ENCODE data around the gene DDX54.
"Not testable (repeated sequence)": the region's sequence is repeated elsewhere in the genome, so short reads cannot be mapped to it uniquely, and the experiment has no call there.

Gene DDX54

DNA sequence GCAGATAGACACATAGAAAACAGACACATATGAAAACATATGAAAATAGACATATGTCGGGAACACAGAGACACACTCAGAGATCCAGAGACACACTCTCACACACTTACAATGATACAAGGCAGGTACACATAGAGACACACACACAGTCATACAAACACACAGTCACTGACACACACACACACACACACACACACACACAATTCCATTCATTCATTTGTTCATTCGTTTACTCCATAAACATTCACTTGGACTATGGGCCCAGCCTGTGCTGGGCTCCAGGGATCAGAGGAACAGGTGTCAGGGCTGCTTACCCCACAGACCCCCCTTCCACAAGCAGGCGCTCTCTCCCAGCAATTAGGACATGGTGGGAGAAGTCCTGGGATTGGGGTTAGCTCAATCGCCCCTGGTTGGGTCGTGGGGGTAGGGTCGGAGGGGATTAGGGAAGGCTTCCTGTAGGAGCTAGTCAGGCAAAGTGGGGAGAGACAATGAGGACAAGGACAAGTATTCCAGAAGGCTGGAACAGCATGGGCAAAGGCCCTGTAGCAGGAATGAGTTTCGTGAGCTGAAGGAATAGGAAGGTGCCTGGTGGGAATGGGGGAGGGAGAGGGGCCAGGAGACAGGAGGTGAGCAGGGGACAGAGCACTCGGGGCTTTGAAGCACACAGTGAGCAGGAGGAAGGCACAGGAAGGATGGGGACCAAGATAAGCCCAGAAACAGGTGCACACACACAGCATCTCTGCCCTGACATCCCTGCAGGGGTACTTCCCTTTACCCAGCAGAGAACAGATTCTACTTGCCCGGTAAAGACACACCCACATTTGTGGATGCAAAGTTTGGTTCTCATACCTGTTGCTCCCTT, 56.2 kb downstream of the DDX54 start:
- in situ Hi-C loops (cut with MboI; ENCODE audit: low sequenced_read_pairs): no loop called here

- in situ Hi-C loops (cut with MboI; ENCODE audit: low sequenced_read_pairs): no loop called here
Observed at GRCh38 chr12:113127791-113128199, 57.5 kb downstream of the DDX54 start.

- in situ Hi-C loops (cut with MboI; ENCODE audit: low sequenced_read_pairs): no loop called here
Observed at GRCh38 chr12:113120670-113121370, 64.5 kb downstream of the DDX54 start.

DNA sequence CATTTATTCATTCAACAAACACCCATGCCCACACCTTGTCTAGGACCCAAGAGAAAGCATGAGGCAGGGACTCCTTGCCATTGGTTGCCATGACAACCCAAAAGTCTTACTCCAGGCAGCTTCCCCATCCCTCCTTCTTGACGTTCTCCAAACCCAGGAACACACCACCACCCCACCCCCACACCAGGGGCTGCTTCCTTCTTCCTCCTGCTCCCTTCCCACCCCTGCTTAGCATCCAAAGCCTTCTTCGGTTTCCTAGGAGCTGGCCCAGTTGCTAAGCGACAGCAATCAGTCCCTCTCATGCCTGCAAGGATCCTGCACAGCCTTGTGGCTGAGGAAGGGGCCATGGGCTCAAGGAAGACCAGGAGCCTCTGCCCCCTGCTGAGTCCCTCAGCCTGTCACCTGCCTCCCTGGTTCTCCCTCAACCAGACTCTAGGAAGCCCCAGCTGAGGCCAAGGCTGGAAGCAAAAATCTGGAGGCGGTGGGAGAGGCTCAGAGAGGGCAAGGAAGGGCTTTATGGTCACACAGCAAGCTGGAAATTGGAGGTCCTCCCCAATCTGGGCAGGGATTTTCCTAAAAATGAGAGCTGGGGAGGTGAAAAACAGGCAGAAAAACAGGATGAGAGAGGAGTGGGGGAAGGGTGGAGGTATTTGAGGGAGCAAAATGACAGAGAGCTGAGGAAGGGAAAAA, 65.2 kb downstream of the DDX54 start:
- in situ Hi-C loops (cut with MboI; ENCODE audit: low sequenced_read_pairs): no loop called here

GRCh38 chr12:113118142-113118541, 67.1 kb downstream of the DDX54 start:
- in situ Hi-C loops (cut with MboI; ENCODE audit: low sequenced_read_pairs): no loop called here

DNA sequence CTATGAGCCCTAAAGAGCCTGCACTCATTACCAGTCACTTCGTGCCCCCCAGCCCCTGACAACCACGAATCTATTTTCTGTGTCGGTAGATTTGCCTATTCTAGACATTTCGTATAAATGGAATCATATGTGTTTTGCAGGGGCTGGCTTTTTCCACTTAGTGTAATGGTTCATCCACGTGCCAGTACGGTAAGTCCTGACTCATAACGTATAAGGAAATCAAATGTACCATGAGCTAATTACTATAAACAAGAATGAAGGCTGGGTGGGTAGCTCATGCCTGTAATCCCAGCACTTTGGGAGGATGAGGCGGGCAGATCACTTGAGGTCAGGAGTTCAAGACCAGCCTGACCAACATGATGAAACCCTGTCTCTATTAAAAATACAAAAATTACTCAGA, 67.6 kb downstream of the DDX54 start:
- in situ Hi-C loops (cut with MboI; ENCODE audit: low sequenced_read_pairs): not testable (repeated sequence)

- in situ Hi-C loops (cut with MboI; ENCODE audit: low sequenced_read_pairs): no loop called here
Observed at GRCh38 chr12:113116875-113117274, 68.4 kb downstream of the DDX54 start.

DNA sequence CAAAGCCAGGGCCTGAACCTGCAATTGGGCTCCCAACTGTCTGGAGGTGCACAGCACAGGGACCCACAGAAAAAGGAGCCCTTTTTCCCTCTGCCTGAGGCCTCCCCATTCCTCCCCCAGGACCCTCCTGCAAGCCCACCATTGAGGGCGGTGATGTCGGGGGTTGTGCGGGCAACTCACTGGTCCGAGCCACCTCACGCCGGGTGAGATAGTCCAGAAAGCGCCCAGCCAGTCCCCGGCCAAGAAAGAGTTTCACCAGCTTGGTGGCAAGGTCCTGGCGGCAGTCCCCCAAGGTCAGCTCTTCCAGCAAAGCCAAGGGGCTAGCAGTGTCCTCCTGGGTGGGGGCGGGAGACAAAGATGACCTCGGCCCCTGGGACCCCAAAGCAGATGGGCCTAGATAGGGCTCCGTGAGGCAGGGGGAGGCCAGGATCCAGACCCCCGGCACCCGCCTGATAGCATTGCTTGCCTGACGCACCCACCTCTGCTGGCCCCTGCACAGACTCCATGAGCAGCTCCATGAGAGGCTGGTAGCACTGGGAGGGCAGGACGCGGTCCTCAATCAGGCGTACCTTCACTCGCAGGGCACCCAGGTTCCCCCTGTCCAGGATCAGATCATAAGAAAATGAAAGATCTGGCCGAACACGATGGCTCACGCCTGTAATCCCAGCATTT, 69.7 kb downstream of the DDX54 start:
- in situ Hi-C loops (cut with MboI; ENCODE audit: low sequenced_read_pairs): no loop called here

DNA sequence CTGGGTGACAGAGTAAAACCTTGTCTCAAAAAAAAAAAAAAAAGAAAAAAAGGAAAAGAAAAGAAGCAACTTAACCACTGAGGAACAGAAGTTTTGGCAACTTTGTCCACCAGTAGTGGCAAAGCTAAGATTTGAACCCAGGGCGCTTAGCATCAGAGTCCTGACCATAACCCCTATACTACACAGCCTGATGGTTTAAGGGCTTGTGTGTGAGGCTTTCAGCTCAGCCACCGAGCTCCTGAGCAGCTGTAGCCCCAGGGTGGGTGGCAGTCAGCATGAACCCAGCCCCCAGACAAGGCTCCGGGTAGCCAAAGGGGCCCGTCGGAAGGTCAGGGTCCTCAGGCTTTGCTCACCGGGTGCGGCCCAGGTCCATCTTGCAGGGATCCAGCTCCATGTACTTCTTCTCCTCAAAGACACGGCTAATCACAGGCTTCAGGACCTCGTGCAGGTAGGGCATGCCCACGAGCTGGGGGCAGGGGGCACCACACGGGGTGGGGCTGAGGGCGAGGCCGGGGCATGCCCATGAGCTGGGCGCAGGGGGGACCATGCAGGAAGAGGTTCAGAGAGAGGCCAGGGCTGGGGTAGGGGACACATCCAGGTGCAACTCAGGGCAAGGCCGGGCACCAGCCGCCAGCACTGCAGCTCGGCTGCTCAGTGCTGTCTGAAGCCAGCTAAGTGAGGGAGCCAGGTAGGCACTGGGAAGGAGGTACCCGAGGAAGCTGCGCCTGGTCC, 70.7 kb downstream of the DDX54 start:
- in situ Hi-C loops (cut with MboI; ENCODE audit: low sequenced_read_pairs): no loop called here

DNA sequence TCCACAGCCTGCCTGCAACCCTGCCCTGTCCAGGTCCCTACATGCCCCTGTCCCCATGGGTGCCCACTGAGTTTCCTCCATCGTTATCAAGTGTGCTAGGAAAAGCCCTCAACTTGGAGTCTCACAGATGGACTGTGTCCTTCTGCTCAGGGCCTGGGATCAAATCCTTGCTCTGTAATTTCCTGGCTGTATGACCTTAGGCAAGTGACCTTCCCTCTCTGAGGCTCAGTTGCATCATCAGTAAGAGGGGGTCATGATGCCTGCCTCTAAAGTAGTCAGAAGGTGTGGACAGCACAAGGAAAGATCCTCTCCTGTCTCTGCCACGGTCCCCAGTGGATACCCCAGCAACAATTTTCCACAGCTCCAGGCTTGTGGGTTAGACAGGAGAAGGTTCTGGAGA, 71.9 kb downstream of the DDX54 start:
- in situ Hi-C loops (cut with MboI; ENCODE audit: low sequenced_read_pairs): no loop called here

- in situ Hi-C loops (cut with MboI; ENCODE audit: low sequenced_read_pairs): no loop called here
Observed at GRCh38 chr12:113112043-113112899, 73.0 kb downstream of the DDX54 start.

- in situ Hi-C loops (cut with MboI; ENCODE audit: low sequenced_read_pairs): no loop called here
Observed at GRCh38 chr12:113111247-113111646, 74.0 kb downstream of the DDX54 start.

DNA sequence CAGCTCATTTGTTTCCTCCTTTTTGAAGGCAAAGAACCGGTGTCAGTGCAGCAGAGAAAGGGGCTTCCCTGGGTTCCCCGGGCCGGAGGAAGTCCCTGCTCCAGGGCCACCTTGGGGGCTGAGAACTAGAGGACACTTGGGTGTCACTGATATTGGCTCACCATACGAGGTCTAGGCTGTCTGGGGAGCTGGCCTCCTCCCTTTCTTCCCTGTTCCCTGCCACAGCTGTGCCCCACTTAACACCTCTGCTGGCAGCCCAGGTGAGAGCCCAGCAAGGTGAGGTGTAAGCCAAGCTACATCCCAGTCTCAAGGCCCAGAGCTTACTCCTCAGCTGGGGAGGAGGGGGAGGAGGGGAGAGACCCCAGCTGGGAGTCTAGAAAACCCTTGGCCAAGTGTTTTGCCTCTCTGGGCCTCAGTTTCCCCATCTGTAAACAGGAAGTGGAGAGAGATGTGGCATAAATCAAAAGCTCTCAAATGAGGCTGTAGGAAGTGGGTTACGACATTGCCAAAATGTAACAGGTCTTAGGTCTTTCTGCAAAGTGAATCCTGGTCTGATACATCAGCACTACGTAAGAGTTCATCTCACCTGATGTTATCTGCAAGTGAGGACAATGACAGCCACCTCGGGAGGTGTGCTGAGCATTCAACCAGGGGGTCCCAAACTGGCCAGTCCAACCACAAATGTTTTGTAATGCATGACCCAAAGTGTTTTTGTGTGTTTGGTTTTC, 75.2 kb downstream of the DDX54 start:
- in situ Hi-C loops (cut with MboI; ENCODE audit: low sequenced_read_pairs): no loop called here

DNA sequence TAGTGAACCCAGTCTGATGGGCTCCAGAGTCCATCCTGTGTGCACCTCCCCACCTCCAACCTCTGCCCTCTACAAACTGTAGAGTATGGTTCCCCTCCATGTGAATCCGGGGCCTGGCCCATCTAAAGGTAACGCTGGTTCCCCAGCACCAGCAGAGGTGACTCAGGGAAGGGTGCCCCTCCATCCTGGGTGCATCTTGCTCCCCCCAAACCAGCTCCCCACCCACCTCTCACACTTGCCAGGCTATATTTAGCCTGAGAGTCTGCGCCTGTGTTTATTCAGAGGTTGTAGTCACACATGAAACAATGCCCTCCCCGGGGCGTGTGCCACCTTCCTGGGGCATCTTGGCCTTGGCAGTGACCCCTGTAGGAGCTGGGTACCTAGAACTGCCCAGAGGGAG, 75.9 kb downstream of the DDX54 start:
- in situ Hi-C loops (cut with MboI; ENCODE audit: low sequenced_read_pairs): no loop called here

DNA sequence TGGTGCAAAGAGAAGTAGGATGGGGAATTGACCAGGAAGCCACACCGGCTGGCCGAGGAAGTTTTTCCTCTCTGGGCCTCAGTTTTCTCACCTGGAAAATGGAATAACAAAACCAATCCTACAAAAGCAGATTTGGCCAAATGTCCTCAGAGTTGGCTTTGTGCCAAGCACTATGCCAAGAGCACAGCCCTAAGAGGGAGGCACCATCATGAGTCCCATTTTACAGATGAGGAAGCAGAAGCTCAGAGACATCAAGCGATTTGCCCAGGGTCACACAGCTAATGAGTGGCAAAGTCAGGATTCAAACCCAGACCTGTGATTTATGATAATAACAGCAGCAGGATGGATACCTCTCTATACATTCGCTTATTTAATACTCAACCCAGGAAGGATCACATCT, 77.0 kb downstream of the DDX54 start:
- in situ Hi-C loops (cut with MboI; ENCODE audit: low sequenced_read_pairs): no loop called here
